H1 (cell line): ENCODE data around the gene SH3D19. TPM values are rescaled to one million over a fixed set of nuclear protein-coding genes. Genes with fewer than 3 reads are reported as not detected.

Source experiments
- CTBP2 ChIP-seq: IDR thresholded peaks from 2 replicates; pipeline ENCODE4 v1.7.0; 2011; ENCODE audit warnings: borderline replicate concordance, mild to moderate bottlenecking, moderate library complexity, mixed read lengths, low read length; ENCODE audit not compliant: insufficient read depth, insufficient read length
- RNF2 ChIP-seq: fragments of 200-900, 300-1000 bp; sonication (generic); IDR thresholded peaks from 2 replicates; pipeline ENCODE4 v1.7.1; 2016; ENCODE audit warnings: borderline replicate concordance, low read depth, mild to moderate bottlenecking, antibody characterized with exemption, low read length; ENCODE audit not compliant: poor library complexity, severe bottlenecking; ENCODE audit errors: missing control alignments
- SIX5 ChIP-seq: IDR thresholded peaks from 2 replicates; pipeline ENCODE4 v1.6.1; 2011; ENCODE audit warnings: mild to moderate bottlenecking, low read depth, low read length
- SP4 ChIP-seq: IDR thresholded peaks from 2 replicates; pipeline ENCODE4 v1.6.1; 2012; ENCODE audit warnings: low read length, inconsistent platforms
- SRF ChIP-seq: IDR thresholded peaks from 2 replicates; pipeline ENCODE4 v1.6.1; 2011; ENCODE audit warnings: mild to moderate bottlenecking, low read depth, low read length, moderate library complexity
- ZNF274 ChIP-seq: IDR thresholded peaks from 2 replicates; pipeline ENCODE4 v1.7.0; 2012; ENCODE audit warnings: low read length, borderline replicate concordance; ENCODE audit errors: extremely low read depth
- polyA plus RNA-seq, 7 experiments: library from polyadenylated mRNA; depleted of rRNA in 3 of 7; stranded (reverse) in 5 of 7; unstranded in 2 of 7; fragments of >200 nt in 5 of 7; fragments of 200-250 nt in 2 of 7; gene quantifications; 1 replicate in 5 of 7; 2 replicates in 1 of 7; 4 replicates in 1 of 7; pipeline versions ENCODE4 v1.2.1 to v1.2.3, GENCODE V29; 2011 to 2013; ENCODE audit warnings: missing spikeins in 2 of 7, mixed read lengths in 2 of 7
- total RNA-seq: library from RNA; stranded (reverse); fragmentation: NEBNext Ultra II Directional; extraction: Animal tissue kit (Norgen Biotek cat#: 25700); gene quantifications from 2 replicates; pipeline ENCODE4 v1.2.1, GENCODE V29; 2021
- TF ChIP-seq, protein P1 (sequence below): IDR thresholded peaks from 2 replicates; pipeline ENCODE4 v1.6.1; 2011; ENCODE audit warnings: low read depth, mild to moderate bottlenecking, low read length; ENCODE audit not compliant: insufficient read depth

Gene SH3D19
- total and polyA plus RNA-seq, 2 of the 8 experiments (the other 6 are each of a cell fraction or from before 2014, with no cell fraction given): 11.7 to 51.3 TPM

GRCh38 chr4:151097759-151098158, 227.6 kb downstream of the SH3D19 start (continued):
- TF ChIP-seq RNF2: no peak
- TF ChIP-seq SRF: no peak
- TF ChIP-seq SP4: no peak
- TF ChIP-seq CTBP2: no peak
- TF ChIP-seq SIX5: no peak
- TF ChIP-seq, protein P1, sequence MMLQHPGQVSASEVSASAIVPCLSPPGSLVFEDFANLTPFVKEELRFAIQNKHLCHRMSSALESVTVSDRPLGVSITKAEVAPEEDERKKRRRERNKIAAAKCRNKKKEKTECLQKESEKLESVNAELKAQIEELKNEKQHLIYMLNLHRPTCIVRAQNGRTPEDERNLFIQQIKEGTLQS: no peak
- no peak for TF ChIP-seq ZNF274
- TF ChIP-seq, all 59 proteins: peak for 0
